Smooth muscle cell of the brain vasculature (primary cell): ENCODE measurements around the gene LRRC74A.

ENCODE experiments used
- DNase-seq: peaks from one replicate; pipeline ENCODE4 v3.0.0-alpha.2; 2012; ENCODE audit warnings: low read depth, low spot score

LRRC74A gene

DNA sequence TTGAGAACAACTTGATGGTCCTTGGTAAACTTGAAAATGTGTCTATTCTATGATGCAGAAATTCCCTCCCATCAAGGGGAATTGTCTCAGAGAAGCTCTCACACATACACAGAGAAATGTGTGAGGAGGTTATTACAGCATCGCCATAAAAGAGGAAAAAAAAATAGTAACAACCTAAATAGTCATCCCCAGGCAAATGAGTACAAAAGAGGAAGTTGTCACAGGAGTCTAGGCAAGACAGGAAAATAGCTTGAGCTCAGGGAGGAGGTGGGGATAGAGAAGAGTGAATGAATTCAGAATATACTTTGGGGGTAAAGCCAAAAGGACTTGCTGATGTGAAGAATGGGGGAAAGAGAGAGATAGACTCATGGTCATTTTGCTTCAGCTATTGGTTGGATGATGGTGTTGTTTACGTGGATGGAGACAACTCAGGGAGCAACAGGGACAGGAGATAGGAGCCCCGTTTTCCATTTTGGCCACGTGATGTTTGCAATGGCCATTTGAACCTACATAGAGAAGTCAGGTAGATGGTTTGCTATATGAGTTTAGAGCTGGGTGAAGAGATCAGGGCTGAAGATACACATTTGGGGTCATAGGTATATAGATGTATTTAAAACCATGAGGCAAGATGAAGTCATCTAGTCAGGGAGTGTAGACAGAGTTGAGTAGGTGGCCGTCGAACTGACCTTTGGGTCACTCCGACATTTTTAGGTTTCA is 20.3 kb downstream of the LRRC74A start:
- no peak for DNase-seq

DNA sequence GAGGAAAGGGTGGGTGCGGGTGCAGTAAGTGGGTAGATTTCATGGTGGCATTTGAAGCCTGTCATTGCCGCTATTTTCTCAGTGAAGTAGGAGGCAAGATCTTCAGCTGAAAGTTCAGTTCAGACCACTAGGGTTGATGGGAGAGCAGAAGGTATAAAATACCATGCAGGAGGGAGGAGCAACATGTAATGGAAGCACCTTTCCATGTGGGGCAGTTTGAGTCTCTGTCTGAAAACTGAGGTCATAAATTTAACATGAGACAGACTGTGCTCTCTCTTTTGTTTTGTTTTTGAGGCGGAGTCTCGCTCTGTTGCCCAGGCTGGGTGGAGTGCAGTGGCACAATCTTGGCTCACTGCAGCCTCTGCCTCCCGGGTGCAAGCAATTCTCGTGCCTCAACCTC is 22.7 kb downstream of the LRRC74A start:
- DNase-seq: no peak

DNA sequence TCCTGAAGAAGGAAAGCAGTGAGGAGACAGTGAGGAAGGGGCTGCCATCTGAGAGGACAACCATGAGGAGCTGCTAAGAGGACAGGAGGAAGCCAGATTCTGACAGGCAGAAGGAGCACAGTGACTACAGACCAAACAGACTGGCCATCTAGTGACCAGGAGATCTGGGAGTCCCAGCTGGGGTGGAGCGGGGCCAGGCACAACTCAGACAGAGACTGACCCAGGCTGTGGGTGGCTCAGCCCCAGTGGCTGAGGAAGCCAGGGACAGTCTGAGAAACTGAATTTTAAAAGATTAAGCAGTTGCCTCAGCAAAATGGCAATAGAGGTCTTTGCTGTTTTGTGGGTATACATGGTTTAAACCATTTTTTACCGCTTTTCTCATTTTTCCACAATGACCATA is 28.9 kb downstream of the LRRC74A start:
- DNase-seq: no peak

DNA sequence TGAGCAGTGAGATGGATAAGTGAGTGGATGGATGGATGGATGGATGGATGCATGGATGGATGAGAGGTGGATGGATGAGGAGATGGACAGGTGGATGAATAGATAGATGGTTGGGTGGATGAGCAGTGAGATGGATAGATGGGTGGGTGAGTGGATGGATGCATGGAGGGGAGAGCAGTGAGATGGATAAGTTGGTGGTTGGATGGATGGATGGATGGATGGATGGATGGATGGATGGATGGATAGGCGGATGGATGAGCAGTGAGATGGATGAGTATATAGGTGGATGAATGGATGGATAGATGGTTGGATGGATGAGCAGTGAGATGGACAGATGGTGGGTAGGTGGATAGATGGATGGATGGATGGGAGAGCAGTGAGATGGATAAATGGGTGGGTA is 30.6 kb downstream of the LRRC74A start:
- no peak for DNase-seq

DNA sequence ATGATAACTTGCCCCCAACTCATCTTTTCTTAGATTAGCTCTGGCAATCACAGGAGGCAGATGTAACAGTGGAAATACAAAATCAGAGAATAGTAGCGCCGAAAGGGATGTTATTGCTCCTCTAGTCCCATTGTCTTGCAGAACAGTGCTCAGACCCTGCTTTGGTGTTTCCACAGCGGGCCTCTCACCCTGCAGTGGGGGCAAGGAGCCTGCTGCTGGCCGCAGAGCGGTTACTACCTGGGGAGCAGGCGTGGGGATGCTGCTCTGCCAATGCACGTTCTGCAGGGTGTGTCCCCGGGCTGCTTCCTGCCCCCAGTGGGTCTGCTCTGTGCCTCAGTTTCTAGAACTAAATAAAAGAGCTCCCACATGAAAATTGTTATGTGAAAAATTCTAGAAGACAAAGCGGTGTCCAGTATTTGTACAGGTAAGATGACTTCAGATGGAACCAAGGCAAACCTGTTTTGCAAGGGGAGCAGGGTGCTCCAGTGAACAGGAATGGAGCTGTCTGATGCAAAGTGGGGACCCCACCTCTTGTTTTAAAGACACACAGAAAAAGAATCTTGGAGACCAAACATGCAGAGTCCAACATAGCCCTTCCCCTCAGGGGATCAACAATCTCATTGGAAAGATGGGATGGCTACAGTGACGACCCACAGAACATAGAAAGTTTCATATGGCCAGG is 35.5 kb downstream of the LRRC74A start:
- DNase-seq: no peak

DNA sequence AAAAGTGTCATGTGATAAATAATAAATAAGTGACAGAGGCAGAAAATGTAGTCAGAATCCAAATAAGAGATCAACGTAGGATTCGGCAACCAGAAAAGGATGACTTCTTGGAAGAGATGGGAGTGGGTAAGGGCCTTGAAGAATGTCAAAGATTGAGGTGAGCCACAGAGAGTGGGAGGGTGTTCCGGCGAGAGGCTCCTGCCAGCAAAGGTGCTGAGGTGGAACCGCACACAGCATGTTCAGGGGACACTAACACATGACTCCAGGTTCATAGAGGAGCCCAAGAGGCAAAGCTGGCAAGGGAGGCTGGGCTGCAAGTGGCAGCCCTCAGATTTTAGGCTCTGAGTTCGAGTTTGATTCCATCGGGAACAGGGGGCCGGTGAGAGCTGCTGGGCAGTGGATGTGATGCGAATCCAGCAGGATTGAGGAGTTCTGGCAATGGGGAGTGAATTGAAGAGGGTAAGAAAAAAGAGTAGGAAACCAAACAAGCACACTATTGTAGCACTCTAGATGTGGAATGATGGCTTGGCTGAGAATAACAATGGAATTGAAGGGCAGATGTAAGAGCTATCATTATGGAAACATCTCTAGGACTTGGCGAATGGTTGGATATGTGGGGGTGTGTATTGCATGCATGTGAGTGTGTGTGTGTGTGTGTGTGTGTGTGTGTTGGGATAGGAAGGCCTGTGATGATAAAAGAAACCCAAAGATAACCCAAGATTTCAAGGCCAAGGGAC is 36.5 kb downstream of the LRRC74A start:
- no peak for DNase-seq

DNA sequence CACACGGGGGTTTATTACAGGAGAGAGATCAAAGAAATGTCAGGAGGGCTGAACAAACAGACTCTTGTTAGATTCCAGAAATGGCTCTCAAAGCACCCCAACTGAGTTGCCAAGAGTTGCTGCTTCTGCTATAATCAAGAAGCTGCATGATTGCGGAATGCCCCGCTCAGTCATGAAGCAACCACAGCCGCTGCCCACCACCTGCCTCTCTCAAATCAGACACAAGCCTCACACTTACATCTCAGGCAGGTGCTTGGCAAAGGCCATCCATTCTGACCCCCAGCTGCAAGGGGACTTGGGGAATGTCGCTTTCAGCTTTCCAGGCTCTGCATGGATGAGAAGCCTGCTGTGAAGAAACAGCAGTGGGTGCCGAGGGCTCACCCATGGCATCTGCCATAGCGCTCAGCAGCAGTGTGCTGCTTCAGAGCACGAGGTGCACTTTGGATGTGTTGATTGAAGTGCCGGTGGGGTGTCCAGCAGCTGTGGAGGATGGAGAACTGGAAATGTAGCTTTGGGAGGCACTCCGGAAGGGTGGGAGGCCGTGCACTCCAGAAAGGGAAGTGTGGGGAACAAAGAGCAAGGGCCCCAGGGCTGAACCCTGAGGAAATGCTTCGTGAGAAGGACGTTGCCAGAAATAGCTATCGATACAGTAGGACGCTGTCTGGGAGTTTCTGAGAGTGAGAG is 37.7 kb downstream of the LRRC74A start:
- DNase-seq: no peak

DNA sequence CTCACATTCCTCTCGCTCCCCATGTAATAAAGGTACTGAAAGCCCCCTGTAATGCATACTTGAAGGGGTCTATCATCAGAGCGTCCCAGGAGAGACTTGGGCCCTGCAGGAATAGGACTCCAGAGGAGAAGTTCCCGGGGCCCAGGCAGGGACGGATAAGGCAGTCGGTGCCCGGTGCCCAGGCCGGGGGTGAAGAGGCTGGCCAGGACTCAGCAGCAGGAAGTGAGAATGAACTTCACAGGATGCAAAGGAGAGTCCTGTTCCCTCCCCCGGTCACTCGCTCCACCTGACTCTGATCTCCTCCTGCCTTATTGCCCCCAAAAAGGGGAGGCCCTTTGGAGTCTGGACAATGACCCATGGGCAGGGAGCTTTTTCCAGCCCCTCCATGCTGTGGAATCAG is 40.2 kb downstream of the LRRC74A start:
- DNase-seq: no peak

DNA sequence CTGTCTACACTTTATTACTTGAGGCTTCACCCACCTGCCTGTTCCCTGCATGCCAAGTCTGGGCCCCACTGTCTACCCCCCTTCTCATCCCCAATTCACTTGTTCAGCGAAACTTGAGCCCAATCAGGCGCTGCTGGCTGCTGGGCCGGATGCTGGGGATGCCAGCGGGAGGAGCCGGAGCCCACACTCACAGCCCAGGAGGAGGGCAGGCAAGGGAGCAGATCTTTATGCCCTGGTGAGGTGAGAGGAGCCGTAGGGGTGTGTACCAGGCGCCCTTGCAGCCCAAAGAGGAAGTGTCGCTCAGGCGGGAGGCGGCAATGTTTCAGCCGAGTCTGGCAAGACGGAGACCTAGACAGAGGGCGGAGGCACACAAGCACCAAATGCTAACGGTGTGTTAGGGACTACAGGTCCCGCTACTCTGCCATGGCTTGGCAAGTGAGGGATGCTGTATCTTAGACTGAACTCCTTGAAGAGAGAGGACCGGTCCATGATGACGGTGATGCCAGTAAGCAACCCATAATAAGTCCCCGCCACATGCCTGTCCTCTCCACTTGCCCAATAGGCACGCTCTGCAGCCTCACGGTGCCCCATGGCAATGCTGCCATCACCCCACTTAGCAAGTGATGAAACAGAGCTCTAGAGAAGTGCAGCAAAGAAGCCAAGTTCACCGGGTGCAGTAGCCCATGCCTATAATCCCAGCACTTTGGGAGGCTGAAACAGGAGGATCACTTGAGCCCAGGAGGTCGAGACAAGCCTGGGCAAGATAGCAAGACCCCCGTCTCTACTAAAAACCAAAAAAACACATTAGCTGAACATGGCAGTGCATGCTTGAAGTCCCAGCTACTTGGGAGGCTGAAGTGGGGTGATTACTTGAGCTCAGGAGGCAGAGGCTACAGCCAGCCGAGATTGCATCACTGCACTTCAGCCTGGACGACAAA is 41.6 kb downstream of the LRRC74A start:
- no peak for DNase-seq

DNA sequence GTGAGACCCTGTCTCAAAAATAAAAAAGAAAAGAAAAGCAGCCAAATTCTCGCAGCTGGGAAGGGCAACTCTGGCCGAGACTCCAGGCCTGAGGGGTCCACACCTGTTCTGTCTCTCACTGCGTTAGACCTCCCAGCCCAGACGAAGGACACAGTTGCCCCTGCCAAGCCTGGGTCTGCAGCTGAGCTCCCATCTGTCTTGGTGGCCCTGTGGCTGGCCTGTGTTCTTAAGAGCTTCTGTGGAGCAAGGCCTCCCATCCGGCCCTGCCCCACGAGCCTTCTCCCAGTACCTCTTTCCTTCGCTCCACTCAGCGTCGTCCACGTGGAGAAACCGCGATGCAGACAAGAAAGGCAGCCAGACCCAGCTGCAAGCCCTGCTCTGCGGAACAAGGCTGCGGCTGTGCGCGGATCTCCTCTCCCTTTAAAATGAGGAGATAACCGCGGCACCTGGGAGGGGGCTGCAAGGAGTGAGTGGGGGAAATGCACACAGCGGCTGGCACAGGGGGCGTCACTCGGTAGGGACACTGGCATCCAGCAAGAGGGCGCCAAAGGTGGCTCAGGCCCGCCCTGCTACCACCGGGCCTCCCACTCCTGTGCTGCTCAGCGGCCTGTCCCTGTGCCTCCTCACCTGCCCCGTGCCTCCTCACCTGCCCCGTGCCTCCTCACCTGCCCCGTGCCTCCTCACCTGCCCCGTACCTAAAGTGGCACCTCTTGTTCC is 42.4 kb downstream of the LRRC74A start:
- DNase-seq: no peak

DNA sequence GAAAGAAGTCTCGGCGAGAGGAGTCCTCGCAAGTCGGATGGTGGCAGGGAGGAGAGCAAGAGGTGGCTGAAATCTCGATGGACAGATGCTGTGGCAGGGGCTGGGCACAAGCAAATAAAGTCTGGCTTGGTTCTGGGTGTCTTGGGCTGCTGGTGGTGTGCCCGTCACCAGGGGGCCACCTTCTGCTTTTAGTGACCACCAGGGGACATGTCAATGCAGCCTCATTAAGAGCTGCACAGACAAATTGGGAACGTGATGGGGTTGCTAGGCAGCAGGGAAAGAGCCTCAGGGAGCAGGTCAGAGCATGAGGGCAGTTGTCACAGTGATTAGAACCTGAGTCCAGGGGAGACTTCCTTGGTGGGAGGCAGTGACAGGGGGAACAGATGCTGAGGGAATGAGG is 44.0 kb downstream of the LRRC74A start:
- DNase-seq: no peak

DNA sequence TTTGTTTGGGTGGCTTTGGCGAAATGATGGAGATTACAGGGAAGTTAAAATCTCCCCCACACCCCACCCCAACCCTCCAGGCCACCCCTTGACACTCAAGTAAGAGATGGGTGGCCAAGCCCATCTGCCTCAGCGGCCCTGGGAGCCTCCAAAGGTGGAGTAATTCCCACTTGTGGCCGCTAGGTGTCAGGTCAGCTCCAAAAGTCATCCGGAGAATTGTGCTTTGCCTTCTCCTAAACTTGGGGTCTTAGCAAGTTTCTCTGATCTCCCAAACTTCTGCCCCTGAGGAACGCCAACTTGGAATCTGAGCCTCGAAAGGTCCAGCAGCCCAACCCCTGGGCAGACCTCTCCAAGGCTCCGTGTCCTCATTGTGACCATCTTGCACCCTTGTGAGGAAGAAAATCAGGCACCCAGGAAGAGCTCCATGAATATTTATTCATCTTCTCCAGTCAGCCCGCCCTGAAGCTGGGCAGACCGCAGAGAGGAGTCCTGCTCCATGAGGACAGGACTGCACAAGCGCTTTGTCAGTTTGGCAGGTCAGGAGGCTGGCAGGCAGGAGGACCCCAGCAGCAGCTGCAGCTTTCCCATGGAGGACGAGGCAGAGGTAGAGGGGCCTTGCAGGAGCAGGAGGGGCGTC is 46.7 kb downstream of the LRRC74A start:
- no peak for DNase-seq

DNA sequence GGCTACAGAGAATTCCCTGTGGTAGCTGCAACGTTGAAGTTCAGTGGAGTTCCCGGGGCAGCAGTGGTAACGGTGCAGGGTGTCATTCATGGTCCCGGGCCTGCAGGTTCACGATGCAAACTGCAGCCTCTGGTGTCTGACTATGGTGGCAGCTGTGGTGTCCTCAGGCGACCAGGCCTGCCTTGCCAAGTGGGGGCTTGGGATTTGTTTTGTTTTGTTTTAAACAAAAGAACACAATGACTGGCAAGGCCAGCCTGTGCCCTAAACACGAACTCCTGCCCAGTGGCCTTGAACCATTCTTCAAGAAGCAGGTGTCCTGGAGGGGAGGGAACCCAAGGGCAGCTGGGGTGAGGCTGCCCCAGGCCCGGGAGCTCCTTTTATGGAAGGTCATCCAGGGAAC is 48.5 kb downstream of the LRRC74A start:
- no peak for DNase-seq

DNA sequence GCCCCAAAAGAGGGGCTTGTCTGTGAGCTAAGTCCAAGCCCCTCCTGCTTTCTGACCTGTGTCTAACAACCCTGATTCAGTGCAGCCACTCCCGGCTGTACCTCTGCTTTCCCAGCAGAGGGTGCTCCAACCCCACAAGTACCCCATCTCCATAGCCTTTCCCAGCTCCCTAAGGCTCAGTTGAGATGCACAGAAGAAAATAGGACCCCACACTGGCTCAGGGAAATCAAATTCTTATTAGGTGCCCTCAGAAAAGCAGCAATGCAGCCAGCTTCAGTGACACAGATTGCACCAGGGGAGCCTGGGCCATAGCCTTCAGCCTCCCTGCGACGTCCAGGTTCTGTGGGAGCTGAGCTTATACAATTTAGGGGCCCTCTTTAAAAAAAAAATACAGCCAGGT is 49.9 kb downstream of the LRRC74A start:
- peak; percentile 32 for DNase-seq

DNA sequence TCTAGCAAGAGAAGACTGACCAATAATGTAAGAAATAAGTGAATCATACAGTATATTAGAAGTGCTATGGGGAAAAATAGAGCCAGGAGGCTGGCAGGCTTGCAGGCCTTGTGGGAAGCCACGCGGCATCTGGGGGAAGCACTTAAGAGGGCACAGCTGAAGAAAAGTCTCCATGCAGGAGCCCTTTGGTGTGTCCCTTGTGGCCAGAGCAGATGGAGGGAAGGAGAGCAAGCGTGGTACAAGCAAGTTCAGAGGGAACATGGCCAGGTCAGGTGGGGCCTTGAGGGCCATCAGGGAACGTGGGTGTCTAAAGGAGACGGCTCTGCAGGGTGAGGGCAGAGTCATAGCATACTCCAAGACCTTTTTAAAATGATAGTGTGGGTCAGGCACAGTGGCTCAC is 51.7 kb downstream of the LRRC74A start:
- no peak for DNase-seq

DNA sequence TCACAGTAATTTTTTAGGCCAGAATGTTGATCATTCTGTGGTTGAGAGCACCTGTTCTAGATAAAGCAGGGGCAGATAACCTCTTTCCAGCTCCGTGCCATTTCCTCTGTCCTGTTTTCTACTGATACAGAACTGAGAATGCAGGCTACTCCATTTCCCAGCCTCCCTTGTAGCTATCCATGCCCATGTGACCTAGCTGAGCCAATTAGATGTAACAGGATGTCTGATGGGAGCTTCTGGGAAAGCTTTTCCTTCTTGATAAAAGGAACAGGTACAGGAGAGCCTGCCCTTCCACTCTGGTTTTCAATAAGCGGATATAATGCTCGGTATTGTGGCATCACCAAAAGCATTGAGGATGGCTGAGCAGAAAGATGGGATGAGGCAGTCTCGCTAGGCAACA is 54.2 kb downstream of the LRRC74A start:
- no peak for DNase-seq

DNA sequence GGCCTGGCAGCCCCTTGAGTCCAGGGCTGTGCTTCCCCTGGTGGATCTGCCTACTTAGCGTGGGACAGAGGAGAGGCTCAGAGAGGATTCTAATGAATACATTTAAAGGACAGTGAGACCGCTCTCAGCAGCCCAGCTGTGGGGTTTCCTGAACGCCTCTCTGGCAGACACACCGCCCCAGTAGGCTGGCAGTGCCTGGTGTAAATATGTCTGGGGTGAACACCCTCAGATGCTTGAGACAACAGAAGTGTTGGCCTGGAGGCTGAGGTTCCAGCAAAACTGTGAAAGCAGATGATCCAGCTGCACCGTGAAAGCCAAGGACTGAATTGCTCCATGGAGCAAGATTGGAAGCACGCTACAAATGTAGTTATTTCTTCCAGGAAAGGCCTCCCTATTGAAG is 55.1 kb downstream of the LRRC74A start:
- no peak for DNase-seq

DNA sequence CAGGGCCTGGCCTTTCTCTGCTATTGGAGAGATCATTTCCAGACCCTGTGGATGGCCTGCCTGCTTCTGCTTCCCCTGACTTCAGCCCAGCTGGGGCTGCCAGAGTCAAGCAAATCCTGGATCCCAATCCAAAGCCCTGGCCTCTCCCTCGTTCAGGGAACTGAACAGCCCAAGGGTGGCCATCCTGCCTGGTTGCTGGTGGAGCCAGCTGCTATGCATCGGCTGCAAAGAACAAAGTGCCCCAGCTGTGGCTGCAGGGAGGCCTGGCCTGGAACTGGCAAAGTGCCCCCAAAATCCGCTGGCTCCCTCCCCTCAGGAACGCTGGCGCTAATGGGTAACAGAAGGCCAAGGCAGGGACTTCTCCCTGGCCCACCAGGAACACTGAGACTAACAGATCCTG is 56.4 kb downstream of the LRRC74A start:
- DNase-seq: no peak

DNA sequence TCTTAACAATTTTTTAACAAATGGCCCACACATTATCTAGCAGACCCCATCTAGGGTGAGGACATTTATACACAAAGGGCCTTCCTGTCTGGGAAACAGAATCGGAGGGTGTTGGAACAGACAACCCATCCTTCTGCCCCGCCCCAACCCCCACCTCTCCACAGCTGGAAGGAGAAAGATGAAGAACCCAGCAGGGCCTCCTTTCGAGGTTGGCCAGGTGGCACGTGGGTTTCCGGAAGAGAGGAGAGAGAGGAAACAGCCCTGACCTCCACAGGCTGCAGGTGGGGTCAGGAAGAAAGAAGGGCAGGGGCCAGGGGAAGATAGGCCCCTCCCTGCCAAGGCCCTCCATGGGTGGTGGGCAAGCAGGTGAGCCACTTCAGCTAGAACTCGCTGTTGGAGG is 57.2 kb downstream of the LRRC74A start:
- DNase-seq: no peak

DNA sequence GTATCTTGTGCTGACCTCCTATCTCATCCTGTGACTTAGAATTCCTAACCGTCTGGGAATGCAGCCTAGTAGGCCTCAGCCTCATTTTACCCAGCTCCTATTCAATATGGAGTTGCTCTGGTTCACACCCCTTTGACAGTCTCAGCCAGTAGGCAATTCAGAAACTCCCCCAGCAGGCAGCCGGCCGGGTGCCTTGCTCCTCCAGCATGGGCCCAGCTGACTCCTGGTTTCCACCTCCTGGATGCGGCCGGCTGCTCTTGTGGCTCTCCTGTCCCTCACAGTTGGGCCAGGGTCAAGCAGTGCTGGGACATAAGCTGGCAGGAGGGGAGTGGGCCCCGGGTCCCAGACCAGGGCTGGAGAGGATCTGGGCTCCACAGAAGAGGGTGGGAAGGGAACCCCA is 58.2 kb downstream of the LRRC74A start:
- DNase-seq: no peak
